Measurements from ENCODE around the gene MAB21L3.

Gene MAB21L3

GRCh38 chr1:116104667-116105066 lies 6.5 kb upstream of the MAB21L3 start:
- TF ChIP-seq CTCF (conservative IDR thresholded peaks at IDR 0.05; ENCODE audit: control insufficient read depth, insufficient read depth, low read depth, low read length): no peak
- no peak overlapping the region for H3K4me3 ChIP-seq (ENCODE audit: control insufficient read depth, low read depth, low read length)
- DNase-seq (ENCODE audit: low read depth): no peak

GRCh38 chr1:116105996-116106395 lies 5.2 kb upstream of the MAB21L3 start:
- no peak overlapping the region for H3K4me3 ChIP-seq (ENCODE audit: control insufficient read depth, low read depth, low read length)
- TF ChIP-seq CTCF (conservative IDR thresholded peaks at IDR 0.05; ENCODE audit: control insufficient read depth, insufficient read depth, low read depth, low read length): no peak
- no peak for DNase-seq (ENCODE audit: low read depth)

- no peak for TF ChIP-seq CTCF (conservative IDR thresholded peaks at IDR 0.05; ENCODE audit: control insufficient read depth, insufficient read depth, low read depth, low read length)
- DNase-seq (ENCODE audit: low read depth): no peak
- H3K4me3 ChIP-seq (ENCODE audit: control insufficient read depth, low read depth, low read length): no peak overlapping the region
Measured at GRCh38 chr1:116106646-116107045, 4.6 kb upstream of the MAB21L3 start.

GRCh38 chr1:116107371-116107770 lies 3.8 kb upstream of the MAB21L3 start:
- peak; percentile 11 for DNase-seq (ENCODE audit: low read depth)
- TF ChIP-seq CTCF (conservative IDR thresholded peaks at IDR 0.05; ENCODE audit: control insufficient read depth, insufficient read depth, low read depth, low read length): no peak
- H3K4me3 ChIP-seq (ENCODE audit: control insufficient read depth, low read depth, low read length): no peak overlapping the region

- no peak overlapping the region for H3K4me3 ChIP-seq (ENCODE audit: control insufficient read depth, low read depth, low read length)
- DNase-seq (ENCODE audit: low read depth): no peak
- TF ChIP-seq CTCF (conservative IDR thresholded peaks at IDR 0.05; ENCODE audit: control insufficient read depth, insufficient read depth, low read depth, low read length): no peak
Measured at GRCh38 chr1:116111524-116112021, 374 bp downstream of the MAB21L3 start.

GRCh38 chr1:116112388-116113140 lies 1.4 kb downstream of the MAB21L3 start:
- DNase-seq (ENCODE audit: low read depth): no peak
- no peak for TF ChIP-seq CTCF (conservative IDR thresholded peaks at IDR 0.05; ENCODE audit: control insufficient read depth, insufficient read depth, low read depth, low read length)
- H3K4me3 ChIP-seq (ENCODE audit: control insufficient read depth, low read depth, low read length): no peak overlapping the region
